CD1c-positive myeloid dendritic cell (primary cell): Measurements from ENCODE around the gene LST1.

Experiments
- DNase-seq: peaks from one replicate; pipeline ENCODE4 v3.0.0-alpha.2; 2016; ENCODE audit errors: extremely low spot score

LST1 gene

DNA sequence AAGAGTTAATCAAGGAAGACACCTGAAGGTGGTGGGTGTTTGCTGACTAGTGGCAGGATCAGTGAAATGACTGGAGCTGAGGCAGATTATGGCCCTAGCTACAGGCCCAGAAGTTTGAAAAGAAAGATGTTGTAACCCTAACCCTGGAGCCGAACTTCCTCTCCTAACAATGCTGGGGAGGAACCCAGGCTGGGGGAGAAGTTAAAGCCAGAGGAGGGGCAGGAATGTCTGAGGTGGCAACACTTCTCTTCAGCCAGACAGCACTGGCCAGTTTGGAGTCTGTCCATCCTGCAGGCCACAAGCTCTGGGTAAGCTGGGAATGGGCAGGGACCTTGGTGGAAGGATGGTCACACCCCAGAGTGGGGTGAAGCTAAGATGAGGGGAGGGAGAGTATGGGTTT, at the start of gene LST1:
Gene LST1 (plus strand): TSS at position 270 of the 400 bp plus-strand sequence. CDS start 1,023 bp downstream, outside the sequence.
- DNase-seq: peak; percentile 88

DNA sequence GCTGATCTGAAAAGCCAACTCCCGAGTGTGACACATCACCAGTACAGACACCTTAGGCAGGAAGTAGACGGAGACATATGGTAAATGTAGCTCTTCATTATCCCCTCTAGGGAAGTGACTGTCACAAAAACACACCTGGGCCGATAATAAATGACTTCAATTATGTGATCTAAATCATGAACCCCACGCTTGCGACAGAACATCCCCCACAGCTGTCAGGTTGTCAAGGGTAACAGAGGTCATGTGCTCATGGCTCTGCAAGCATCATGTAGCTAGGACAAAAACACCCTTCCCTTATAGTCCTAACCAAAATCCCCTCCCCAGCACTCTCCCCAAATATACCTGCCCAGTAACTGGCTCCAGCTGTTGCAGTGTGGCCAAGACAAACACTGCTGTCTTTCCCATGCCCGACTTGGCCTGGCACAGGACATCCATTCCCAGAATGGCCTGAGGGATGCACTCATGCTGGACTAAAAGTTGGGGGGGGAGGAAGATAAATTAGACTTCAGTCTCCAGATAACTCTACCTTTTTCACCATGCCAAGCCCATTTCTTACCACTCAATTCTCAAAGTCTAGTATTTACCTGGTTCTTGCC, 47.2 kb upstream of the LST1 start:
- no peak for DNase-seq

DNA sequence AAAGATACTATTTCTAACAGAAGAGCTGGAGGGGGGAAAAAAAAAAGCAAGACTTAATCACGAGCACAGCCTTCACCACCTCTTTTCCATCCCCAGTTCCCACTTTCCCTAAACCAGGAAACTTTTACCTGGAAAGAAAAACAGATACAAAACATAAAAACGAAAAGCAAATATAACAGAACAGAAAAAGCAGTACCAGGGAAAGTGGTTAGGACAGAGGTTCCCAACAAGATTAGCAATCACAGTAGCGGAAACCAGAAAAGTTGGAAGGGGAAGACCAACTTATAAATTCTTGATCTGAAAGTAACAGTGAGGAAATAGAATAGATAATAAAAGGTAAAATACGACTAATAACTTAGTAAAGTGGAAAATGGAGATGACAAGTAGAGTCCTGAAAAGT, 45.4 kb upstream of the LST1 start:
- no peak for DNase-seq

DNA sequence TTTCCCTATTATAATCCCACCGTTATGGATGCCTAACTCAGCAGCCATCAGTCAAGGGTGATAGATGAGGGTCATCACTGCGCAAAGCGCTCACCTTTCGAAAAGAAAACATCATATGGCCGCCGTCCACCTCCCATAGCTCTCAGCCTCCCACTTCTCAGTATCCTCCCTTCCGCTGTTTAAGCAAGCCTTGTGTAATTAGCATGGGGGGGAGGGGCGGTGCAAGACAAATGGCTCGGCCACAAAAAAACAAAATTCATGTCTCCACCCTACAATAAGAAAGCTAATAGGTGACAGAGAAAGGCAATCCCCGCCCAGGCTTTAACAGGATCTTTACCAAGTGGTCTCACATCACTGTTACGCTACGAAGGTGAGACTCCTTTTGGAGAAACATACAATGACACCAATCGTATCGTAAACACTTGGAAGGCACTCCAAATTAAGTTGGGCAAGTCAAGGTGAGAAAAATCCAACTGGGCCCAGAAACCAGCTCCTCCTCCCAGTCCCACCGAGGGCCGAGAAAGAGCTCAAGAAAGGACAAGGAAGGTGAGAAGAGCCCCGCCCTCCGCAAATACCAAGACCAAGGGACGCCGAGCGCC, 44.9 kb upstream of the LST1 start:
- peak; percentile 48 for DNase-seq

DNA sequence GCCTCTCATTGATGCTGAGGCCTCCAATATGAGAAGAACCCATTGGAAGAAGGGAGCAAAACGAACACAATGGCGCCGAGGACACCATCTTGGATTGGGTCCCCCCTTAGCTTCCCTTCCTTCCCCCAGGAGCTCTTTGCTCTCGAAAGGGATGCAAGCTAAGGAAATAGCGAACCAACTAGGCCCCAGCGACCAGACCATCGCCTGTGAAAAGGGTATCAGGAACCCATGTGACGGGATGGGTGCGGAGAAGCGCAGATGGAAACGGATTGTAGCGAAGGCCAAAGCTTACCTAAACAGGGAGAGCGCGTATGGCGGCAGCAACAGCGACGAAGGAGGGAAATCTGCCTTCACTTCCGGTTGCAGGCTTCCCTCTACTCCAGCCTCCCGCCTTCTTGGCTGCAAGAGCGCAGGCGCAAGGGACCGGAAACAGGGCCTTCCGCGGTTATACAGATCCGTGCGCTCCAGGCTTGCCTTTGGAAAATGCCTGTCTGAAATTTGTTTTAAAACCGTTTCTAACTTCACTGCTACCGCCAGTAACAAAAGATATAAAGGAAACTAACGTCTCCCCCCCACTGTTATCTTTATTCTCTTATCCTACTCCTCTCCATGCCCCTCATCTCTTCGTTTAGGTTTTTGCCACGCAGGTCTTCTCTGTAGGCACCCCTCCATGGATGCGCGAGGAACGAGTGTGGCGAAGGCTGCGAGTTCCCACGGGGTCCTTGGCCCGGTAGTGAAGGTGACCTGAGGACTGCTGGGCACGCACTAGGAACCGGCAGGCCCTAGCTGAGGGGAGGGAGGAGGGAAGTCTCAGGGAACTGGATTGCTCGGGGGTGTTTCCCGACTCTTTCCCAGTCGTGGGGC, 44.2 kb upstream of the LST1 start, which contains the start of gene DDX39B:
Gene DDX39B (minus strand): TSS at position 346 of the 864 bp plus-strand sequence. CDS start 1,471 bp downstream, outside the sequence.
- peak; percentile 98 for DNase-seq

DNA sequence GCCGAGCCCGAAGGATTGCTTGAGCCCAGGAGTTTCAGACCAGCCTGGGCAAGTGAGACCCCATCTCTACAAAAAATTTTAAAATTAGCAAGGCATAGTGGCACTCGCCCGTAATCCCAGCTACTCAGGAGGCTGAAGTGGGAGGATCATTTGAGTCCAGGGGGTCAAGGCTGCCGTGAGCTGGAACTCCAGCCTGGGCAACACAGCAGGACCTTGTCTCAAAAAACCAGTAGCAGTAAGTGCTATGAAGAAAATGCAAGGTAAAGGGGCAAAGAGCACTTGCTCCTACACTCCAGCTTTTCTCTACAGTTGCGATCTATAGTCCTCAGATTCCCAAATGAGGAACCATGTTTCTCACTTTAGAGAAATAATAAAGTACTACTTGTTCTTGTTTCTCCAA, 42.4 kb upstream of the LST1 start:
- no peak for DNase-seq

DNA sequence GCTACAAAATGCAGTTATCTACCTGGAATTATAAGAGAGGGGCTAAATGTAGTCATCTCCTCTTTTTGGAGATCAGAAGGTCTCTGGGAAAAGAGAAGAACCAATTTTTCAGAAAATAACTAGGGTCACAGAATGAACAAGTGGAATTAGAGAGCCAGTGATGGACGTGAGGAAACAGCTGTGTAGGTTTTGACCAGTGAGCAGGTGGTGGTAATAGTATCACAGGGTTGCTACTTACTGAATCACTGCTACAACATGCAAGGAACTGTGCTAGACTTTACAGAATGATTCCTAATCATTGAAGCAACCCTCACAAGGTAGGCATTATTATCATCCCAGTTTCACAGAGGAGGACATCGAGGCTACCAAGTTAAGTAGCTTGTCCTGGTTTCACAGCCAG, 41.4 kb upstream of the LST1 start:
- DNase-seq: no peak

DNA sequence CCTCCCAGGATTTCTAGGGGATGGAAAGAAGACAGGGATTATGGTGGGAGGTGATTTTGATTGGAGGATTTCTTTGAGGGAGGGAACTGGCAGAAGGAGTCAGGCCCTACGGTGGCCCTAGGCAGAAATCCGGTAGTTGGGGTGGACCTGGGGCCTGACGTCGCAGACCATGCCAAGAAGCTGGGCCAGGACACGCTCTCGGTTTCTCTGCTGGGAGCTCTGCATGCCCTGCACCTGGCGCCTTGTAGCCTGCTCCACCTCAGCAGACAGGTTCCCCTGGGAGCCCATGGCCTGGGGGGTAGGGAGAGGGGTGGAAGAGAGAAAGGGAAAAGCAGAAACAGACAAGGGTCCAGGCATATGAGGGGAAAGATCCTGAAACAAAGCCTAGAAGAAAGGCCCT, 40.8 kb upstream of the LST1 start:
- DNase-seq: no peak

DNA sequence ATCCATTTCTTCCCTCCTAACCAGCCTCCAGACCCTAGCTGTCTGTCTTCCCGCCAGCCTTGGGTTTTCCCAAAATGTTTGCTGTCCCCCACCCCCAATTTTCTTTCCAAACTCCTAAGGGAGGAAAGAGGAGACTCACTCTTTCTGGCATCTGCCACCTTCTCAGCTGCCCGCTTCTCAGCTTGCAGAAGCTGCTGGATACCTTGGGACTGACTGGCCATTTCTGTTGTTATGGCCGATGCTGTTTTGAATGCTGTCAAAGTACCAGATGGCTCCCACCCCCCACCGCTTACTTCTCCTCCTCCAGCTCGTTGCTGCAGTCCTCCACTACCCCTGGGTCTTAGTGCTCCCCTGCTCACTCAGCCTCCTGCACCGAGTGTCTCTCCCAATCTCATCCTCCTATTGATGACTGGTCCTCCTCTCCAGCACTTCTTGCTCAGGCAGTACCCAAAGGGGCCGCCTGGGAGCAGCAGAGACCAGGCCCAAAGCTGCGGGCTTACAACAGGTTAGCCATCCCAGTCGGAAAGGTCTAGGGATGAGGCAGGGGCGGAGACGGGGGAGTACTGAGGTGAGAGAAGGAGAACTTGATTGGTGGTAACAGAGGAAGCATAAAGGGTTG, 39.6 kb upstream of the LST1 start, which contains the start of gene ATP6V1G2:
Gene ATP6V1G2 (minus strand): TSS at position 270 of the 619 bp plus-strand sequence. CDS start 49 bp downstream, at position 221.
- DNase-seq: peak; percentile 85

DNA sequence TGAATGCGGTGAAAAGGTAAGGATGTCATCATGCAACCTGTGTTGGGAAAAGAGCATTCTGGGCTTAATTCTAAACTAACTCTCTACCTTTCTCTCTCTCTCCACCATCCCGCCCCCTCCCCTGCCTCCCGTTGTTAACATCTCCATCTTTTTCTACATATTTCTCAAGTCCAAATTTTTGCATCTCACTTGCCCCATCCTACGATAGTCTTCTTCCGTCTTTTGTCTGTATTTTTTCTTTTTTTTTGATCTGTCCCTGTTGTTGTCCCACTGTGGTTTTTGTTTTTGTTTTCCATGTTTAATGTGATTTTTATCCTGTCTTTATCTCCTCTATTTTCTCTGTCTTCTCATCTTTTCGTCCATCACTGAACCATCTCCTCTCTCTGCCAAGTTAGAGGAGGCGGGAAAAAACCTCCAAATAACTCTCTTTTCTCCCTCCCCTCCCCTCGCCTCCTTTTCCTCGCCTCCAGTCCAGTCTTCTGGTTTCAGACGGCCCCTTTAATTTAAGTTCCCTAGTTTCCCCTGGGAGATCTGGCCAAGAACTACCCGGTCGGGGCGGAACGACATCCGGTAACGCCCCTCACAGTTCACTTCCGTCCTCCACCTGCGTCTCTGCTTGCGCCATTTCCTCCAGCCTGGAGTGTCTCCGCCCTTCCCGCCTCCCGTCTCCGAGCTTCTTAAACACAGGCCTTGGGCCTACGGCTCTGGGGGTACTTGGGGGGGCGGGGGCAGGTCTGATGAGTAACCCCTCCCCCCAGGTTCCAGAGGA, 38.9 kb upstream of the LST1 start, which contains the start of gene NFKBIL1:
Gene NFKBIL1 (plus strand): TSS at position 651 of the 769 bp plus-strand sequence. CDS start 87 bp downstream, at position 738.
- DNase-seq: peak; percentile 95

DNA sequence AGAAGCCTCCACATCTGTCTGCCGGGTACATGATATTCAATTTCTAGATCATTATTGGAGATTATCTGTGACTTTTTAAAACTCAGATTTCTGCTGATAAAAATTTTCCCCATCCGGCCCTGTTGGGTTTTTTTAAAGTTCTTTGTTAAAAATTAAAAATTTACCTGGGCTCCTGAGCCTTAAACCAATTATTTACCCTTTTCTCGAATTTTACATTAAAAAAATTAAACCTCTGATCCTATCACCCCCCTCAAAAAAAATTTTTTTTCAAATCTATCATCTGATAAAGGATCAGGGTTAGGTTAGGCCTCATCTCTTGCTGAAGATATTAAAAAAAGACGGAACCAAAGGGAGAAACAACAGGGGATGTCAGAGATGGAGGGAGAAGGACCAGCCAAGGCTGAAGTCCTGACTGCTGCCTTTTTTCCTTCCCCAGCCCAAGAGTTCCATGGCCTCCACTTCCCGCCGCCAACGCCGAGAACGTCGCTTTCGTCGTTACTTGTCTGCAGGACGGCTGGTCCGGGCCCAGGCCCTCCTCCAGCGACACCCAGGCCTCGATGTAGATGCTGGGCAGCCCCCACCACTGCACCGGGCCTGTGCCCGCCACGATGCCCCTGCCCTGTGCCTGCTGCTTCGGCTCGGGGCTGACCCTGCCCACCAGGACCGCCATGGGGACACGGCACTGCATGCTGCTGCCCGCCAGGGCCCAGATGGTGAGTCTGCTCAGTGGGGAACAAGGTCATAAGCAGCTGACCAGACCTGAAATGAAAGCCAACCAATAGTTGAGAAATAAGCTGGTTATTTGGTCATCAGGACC, 38.1 kb upstream of the LST1 start:
- no peak for DNase-seq

DNA sequence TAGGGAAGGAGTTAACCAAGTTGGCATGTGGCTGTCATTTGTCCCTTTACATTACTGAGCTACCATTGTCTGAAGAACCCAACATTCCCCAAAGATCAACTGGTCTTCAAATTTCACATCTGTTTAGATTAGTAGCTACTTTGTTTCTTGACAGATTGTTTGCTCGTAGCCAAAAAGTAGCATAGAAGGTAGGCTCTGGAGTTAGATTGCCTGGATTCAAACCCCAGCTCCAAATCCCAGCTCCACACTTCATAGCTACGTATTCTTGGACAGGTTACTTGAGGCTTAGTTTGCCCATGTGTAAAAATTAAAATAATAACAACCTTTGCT, 37.6 kb upstream of the LST1 start:
- no peak for DNase-seq

DNA sequence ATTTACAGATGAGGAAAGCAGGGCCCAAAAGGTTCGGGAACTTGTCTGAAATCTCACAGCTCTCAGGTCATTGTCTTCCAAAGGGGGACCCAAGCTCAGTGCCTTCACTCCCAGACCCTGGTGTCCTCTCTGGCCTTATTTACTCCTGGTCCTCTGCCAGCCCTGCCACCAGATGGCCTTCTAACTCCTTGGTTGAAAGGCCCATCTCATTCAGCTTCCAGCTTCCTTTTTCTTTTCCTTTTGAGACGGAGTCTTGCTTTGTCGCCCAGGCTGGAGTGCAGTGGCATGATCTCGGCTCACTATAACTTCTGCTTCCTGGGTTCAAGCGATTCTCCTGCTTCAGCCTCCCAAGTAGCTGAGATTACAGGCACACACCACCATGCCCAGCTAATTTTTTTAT, 34.7 kb upstream of the LST1 start:
- peak; percentile 89 for DNase-seq

DNA sequence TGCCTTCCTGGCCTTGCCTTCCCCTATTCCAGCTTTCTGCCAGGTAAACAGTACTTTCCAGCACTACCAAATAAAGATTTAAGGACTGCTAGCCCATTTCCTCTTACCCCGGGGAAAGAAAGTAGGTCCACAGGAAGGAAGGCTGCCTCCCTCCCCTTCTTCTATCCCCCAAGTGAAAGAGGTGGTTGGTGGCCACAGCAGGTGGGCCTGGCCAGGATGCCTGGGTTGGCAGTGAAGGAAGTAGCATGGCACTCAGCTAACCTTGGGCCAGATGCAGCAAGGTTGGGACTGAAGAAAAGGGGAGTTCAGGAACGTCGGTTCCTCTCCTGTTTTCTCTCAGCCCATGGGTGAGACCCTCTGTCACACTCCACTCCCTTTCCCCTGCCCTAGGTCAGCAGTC, 29.8 kb upstream of the LST1 start:
- DNase-seq: no peak

DNA sequence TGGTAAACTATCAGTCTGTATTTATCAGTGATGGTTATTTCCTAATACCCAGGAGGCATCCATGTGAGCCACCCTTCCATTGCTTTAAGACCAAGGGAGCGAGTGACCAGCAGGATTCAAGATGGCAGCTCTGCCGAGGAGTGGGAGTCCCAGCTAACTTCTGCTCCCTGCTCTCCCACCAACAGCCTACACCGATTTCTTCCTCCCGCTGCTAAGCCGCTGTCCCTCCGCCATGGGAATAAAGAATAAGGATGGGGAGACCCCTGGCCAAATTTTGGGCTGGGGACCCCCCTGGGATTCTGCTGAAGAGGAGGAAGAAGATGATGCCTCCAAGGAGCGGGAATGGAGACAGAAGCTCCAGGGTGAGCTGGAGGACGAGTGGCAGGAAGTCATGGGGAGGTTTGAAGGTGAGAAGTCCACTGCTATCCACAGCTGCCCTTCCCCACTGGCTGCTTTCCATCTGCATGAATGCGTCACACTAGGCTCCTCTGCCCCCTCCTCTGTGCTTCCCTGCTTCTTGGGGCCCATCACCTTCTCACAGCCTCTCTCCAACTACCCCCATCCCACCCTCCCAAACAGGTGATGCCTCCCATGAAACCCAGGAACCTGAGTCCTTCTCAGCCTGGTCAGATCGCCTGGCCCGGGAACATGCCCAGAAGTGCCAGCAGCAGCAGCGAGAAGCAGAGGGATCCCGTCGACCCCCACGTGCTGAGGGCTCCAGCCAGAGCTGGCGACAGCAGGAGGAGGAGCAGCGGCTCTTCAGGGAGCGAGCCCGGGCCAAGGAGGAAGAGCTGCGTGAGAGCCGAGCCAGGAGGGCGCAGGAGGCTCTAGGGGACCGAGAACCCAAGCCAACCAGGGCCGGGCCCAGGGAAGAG, 28.4 kb upstream of the LST1 start:
- DNase-seq: no peak

DNA sequence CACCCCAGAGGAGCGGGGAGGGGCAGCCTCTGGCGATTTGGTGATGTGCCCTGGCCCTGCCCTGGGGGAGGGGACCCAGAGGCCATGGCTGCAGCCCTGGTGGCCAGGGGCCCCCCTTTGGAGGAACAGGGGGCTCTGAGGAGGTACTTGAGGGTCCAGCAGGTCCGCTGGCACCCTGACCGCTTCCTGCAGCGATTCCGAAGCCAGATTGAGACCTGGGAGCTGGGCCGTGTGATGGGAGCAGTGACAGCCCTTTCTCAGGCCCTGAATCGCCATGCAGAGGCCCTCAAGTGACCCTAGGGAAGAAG, 27.8 kb upstream of the LST1 start:
- DNase-seq: no peak

DNA sequence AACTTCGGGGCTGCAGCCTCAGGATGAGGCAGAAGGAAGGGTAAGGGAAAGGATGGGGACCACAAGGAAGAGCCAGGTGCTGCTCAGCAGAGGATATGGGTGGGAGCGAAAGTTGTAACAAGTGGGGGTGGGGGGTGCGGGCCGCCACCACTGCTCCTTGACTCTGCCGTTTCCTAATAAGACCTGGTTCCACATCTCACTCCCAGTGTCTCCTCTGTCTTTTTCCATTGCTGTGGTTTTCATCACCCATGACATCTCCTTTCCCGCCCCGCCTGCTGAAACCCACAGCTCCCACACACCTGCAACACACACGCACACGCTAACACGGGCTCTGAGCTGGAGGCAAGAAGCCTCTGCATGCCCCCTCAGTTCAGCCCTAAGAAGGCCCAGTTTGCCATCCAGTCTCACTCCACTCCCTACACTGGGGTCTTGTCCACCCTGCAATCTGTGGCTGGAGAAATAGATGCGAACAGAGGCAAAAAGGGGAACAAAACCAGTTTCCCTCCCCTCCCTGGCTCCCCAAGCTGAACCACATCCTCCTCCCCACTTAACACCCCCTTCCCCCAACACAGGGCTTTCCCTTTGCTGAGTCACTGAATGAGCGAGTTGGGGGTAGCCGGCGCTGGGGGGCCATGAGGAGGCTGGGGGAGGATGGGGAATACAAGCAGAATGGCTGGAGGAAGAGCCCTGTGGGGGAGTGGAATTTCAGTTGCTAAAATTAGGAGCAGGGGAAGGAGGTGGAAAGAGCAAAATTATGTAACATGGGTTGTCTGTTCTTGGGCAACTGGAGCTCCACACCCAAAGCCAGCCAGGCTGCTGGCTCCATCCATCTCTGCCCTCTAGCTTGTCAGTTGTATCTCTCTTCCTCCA, 27.2 kb upstream of the LST1 start:
- DNase-seq: peak; percentile 90

DNA sequence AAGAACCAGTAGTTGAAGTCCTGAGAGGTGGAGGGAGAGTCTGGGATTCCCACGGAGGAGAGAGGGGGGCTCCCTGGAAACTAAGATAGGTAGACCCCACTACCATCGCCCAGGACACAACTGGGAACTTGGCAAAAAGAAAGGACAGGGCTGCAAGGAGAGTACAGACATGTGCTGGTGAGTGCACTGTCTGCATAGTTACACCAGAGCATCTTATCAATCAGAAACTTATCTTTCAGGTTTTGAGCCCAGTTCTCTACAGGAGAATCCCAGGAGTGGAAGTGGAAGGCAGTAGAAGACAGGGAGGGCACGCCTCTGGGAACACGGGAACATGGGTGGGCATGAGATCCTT, 26.5 kb upstream of the LST1 start:
- DNase-seq: no peak
